SW480 (cell line): ENCODE data around the gene ABHD17B.
A peak's percentile ranks its signal among the peaks of the same experiment; 100 is the strongest.

Source experiments
- DNase-seq: peaks from one replicate; pipeline ENCODE4 v3.0.0-alpha.2; 2016; ENCODE audit warnings: low spot score

The ABHD17B gene

DNA sequence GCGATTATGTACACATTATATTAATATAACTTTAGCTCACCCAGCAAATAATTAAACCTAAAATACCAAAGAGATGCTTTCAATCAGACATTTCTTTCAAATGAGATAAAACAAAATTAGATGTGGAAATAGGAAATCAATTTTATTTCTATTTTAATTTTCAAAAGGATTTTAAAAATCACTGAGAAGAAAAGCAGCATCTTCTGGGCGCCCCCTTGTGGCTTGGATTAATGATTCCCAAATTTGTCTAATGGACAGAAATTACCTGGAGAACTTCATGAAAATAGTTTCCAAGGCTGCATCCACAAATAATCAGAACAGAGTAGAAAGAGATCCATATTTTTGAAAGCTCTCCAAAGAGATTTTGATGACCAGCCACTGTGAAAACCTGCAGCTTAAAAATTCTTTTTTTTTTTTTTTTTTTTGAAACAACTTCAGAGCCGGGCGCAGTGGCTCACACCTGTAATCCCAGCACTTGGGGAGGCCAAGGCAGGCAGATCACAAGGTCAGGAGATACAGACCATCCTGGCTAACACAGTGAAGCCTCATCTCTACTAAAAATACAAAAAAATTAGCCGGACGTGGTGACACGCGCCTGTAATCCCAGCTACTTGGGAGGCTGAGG is 91.8 kb downstream of the ABHD17B start:
- DNase-seq = peak; percentile 26

DNA sequence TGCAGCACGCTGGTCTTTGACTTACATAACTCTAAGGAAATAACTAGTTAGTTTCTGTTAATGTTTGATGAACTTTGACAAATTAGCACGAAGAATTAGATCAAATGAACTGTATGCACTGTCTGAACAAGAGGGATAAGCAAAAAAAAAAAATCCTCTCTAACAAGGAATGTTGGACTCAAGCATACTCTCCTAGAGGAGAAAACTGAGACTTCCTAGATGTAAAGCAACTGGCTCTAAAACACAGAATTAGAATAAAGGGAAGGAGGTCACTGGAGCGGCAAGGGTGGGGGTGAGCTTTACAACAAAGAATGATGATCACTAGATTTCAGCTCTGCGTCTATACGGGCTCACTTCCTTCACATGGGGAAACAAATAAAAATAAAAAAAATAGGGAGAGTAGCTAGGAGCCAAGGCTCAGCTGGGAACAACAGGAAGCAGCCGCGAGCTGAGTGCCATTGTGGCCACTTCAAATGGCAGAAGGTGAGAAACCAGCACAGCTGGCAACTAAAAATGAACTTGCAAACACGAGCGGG is 94.0 kb downstream of the ABHD17B start:
- no peak for DNase-seq
